OCI-LY1 (cell line): Measurements from ENCODE around the gene HLTF.

Source experiments
- CTCF ChIP-seq: fragments of 200-600 bp; sonication (generic), shearing (Covaris generic); IDR thresholded peaks from 2 replicates; pipeline ENCODE4 v1.5.1; 2017; ENCODE audit warnings: mild to moderate bottlenecking, antibody characterized with exemption, low read length, moderate library complexity, mixed read lengths
- EZH2 ChIP-seq: fragments of 200-600 bp; sonication (generic), shearing (Covaris generic); IDR thresholded peaks from 2 replicates; pipeline ENCODE4 v1.8.0; 2017; ENCODE audit warnings: borderline replicate concordance, mixed run types, mild to moderate bottlenecking, antibody characterized with exemption, low read length, moderate library complexity, mixed read lengths

GRCh38 chr3:148998297-148998696 lies 88.0 kb downstream of the HLTF start:
- TF ChIP-seq CTCF, result no peak
- TF ChIP-seq EZH2, result no peak
